EH (cell line): ENCODE measurements around the gene BCLAF3.

ENCODE experiments used
- DNase-seq: peaks from one replicate; pipeline ENCODE4 v3.0.0-alpha.2; 2015; ENCODE audit warnings: low read depth

BCLAF3 gene

DNA sequence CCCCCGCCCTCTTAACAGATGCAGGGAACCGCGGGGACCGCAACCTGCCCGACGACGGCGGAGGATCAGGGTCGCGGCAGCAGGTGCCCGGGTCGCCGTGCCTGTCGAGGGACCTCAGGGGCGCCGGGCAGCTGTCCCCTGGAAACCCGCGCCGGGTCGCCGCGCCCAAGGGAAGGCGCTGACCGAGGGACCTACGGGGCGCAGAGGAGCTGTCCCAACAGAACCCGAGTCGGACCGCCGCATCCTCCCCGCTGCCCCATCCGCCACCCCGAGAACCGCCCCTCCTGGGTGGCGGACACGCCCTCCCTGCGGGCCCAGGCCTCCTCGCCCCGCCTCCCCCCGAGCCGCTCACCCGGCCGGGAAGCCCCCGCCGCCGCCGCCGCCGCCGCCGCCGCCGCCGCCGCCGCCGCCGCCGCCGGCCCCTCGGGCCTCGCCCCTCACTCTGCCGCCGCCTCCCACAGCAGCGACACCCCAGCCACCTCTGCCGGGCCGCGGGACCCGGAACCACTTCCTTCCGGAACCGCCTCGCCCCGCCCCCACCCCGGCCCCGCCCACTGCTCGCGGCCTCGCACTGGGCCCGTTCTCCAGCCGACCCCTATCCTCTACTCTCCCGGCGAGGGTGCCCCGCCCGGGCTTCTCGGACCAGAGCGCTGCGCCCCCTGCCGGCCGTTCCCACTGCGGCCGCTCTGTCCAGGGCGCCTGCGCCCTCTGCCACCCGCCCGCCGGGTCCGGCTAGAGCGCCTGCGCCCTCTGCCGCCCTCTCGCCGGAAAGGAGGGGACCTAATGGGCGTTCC is at the start of gene BCLAF3:
BCLAF3 (minus strand) TSS at position 506 of the 794 bp plus-strand sequence. CDS start 20,797 bp downstream, outside the sequence.
- peak; percentile 87 for DNase-seq

DNA sequence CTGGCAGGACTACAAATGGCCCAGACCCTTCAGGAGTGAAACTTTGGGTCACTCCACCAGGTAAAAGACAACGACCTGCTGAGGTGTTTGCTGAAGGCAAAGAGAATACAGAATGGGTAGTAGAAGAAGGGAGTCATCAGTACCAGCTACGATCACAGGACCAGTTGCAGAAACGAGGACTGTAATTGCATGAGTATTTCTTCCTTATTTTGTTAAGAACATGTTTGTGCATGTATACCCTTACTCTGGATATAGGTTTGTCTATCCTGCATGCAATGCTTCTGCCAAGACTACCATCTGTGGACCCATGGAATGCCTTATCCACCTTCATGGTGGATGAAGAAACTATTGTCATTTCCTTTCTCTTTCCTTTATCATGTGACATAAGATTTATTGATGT is 48.1 kb upstream of the BCLAF3 start:
- DNase-seq: no peak

DNA sequence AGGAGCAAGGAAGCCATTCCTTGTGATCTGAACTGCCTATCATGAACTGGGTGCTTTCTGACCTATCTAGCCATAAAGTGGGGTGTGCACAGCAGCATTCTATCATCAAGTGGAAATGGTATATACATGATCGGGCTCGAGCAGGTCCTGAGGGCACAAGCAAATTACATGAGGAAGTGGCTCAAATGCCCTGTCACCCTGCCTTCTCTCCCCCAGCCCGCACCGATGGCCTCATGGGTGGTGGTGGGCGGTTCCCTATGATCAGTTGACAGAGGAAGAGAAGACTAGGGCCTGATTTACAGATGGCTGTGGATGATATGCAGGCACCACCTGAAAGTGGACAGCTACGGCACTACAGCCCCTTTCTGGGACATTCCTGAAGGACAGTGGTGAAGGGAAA is 46.3 kb upstream of the BCLAF3 start:
- no peak for DNase-seq

DNA sequence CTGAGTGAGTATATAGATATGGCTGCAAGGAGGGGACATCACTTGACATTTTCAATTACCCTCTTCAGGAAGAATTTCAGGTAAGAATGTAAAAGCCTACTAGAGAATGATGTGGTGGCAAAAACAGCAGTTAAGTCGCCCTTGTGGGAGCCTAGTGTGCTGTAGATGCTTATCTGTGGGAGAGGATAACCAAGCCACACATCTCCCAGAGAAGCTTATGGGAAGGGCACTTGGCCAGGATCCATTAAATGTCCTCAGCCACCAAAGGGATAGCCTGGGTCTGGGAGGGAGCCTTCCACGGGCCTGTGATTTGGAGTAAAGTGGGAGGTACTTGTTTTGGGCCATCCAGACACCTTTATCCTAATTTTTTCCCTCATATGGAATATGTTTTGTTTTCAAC is 41.3 kb upstream of the BCLAF3 start:
- peak; percentile 1 for DNase-seq

DNA sequence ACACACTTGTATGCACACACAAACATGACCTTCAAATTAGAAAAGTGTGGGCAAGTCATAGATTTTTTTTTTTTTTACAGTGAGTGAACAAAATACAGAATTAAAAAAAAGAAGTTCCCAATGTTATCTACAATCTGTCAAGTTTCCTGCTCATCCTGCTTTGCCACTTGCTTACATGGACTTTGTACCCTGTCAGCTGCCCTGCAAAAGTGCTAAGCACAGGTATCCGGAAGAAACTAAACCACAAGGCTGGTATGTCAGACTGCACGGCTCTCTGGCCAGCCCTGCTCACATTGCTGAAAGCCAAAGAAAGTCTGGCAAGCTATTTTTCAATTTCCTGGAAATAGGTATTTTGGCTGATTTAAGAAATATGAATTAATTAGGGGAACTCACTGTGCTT is 38.9 kb upstream of the BCLAF3 start:
- DNase-seq: no peak

DNA sequence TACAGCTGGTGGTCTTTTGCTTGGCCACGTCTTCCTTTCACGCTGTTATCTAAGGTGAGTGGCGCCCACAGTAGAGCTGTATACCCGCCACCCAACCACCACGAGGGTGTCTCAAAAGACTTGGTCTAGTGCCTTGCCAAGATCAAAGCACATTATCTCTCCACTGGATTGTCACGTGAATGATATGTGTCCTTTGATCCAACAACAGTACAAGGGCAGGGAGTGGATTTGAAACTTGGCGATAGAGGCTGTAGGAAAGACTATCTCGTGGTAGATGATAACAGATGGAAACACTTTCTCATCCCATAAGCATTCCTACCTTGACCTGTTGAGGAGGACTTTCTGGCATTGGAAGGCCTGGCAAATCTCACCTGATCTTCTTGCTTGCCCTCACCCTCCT is 37.7 kb upstream of the BCLAF3 start:
- no peak for DNase-seq

DNA sequence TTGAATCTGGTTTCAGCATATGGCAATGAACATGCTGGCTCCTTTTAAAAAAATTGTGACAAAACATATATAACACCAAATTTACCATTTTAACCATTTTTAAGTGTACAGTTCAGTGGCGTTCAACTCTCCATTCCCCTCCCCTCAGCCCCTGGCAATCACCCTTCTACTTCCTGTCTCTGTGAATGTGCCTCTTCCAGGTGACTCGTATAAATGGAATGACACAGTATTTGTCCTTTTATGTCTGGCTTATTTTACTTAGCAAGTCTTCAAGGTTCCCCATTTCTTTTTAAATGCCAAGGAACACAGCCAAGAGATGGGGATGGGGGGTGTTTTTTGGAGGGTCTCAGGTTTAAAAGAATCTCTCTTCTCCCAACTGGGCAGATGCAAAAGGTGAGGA is 35.4 kb upstream of the BCLAF3 start:
- peak; percentile 80 for DNase-seq

DNA sequence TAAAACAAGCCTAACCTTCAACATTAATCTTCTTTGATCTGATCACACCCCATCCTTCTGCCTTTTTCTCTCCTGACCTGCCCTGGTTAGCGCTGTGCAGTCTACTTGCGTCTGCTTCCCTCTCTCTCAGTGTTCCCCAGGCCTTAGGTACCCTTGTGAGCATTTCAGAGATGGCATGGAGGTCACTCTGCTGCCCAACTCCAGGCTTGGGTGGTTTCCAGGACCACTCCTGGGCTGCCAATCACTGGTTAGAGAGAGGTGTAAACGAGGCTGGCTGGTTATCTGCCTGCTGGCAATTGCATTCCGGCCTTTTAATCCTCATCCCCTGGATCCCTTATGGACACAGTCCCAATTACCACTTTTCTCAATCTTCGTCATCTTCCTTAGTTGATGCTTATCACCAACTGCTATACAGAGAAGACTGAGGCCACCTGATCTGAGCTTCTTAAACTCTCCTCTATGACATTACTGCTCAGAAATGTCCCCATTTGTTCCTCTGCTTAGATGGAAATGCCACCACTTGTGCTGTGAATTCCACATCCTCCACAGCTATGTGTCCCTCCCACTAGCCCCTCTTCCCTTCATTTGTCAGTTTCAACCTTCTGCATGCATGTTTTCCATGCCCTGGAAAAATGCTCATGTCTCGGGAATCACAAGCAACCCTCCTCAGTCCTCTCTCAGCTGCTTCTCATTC is 29.0 kb upstream of the BCLAF3 start:
- peak; percentile 2 for DNase-seq

DNA sequence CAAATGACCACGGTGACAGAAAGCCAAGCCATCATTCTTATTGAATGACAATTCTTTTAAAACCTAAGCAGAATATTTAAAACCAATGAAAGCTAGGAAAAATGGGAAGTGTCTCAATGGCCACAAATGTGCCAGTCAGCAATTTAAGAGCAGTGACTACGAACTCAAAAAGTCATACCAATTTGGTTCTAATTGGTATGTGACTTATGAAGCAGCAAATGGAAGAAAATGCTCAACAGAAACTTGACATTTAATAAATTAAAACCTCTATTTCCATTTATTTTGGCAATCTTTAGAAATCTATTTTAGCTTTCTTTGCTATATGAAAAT is 25.7 kb upstream of the BCLAF3 start:
- DNase-seq: no peak

DNA sequence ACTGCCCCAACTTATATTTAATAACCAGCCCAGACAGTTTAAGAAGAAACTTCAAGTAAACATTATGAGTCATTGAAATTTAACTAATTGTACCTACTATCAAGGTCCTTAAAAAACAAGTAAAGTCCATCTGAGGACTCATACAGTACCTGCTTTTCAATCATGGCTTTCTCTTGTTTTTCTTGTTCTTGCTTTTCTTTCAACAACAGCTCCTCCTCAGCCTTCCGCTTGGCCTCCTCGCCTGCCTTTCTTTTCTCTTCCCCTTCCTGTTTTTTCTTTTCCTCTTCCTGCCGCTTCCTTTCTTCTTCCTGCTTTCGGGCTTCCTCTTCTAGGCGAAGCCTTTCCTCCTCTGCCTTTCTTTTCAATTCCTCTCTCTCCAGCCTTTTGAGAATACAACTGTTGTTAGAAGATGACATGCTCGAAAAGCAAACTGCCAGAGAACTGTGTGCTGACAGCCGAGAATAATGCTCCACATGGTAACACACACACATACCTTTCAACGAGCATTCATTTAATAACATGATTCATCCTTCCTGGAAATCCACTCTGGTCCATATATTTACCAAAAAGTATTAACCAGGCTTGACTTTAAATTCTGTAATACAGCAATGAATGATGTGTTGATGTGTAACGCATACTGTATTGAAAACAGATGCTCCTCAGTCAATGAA is 25.2 kb upstream of the BCLAF3 start:
- DNase-seq: peak; percentile 4

DNA sequence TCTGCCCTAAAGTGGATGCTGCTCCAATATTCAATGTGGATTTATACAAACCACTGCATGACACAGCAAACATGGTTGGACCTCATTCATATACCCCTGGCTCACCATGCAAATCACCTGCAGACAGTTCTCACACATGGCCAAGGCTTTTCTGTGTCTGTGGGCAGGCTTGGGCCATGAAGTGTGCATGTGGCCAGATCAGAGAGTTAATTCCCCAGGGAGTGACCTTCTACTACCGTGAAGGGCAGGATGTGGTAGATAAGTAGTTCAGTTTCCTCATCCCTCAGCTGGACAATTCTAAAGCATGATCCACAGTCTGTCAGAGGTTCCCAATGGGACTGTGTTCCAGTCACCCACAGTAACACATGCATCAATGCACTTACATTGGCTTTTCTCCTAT is 24.6 kb upstream of the BCLAF3 start:
- no peak for DNase-seq

DNA sequence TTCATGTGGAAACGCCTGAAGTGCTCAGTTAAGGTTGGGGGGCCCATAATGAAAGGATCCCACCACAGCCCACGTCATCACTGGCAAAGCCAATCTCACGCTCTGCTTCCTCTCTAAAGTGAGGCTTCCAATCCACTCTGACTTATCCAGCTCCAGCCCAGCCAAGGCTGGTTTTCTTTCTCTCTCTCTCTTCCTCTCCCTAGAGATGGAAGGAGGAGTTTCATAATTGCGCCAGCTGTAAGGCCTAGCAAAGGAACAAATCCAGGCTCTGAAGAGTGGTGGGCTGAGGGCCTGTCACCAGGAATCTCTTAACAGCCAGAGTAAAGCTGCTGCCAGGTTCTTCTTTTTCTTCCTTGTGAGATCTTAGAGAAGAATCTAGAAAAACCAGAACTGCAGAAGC is 20.7 kb upstream of the BCLAF3 start:
- DNase-seq: no peak

DNA sequence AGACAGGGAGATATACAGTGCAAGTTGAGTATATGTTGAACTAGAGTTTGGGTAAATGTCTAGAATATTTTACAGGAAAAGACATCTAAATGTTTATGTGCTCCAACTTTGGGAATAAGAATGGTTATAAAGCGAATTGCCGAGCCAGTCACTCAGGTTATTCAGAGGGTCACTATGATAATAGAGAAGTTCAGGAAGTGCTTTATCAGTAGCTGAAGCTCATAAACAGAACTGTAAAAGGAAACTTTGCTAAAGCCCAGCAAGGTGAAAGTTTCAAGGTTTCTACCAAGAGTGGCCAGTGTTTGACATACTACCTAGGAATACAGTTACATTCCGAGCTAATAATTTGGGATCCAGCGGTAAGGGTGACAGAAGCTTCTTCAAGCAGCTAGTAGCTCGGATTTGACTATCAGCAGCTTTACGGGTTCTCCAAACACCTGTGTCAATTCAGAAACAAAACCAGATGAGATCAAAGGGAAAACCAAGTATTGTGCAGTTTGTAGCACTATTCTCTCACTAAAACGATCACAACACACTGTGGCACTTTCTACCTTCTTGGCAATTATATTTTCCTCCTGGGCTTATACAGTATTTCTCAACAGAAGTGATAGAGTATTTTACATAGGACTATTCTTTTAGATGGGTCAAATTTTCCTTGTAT is 17.2 kb upstream of the BCLAF3 start:
- DNase-seq: no peak

DNA sequence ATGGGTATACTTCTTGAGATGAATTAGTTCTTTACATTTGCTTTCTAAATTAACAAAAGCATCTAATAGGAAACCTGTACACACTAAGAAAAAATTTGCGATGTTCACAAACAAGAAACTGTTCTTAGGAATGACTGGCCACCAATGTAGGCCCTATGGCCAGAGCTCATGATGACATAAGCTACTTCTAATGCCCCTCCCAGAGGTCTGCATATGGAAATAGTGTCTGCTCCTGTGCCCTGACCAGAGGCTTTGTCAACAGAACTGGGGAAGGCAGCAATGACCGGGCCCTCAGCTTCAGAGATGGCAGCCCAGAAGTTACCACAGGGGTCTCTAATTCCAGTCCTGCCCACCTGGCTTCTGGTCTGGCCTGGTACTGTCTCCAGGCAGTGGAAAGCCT is 15.0 kb upstream of the BCLAF3 start:
- no peak for DNase-seq

DNA sequence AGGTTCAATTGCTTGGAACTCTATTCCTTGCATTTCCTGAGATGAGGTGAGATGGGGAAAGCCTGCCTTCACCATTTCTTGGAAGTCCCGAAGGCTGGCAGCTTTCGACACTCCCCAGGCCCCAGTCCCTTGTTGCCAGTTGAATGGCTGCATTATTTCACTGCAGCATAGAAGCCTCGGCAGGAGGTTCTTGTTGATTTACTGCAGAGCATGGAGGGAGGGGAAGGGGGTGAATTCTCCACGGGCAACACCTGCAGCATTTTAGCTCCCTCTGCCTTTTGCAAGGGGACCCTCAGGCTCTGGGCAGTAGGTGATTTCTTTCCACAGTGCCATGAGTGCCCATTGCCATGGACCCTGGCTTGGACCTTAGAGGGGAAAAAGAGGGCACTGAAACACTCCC is 10.7 kb upstream of the BCLAF3 start:
- no peak for DNase-seq

DNA sequence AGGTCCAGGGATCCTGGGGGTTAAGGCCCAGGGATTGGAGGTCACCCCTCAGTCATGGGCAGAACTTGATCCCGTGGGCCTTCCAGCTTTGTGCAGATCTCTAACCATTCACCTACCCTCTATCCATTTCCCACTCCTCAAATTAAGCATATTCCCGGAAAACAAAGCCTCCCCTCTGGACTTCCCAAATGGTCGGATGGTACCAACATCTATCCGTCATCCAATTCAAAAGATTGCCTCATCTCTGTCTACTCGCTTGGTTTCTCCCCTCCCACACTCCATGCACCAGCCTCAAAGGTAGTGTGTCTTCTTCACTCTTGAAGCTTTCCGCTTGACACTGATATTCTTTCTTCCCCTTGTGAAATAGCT is 473 bp upstream of the BCLAF3 start:
- DNase-seq: no peak

DNA sequence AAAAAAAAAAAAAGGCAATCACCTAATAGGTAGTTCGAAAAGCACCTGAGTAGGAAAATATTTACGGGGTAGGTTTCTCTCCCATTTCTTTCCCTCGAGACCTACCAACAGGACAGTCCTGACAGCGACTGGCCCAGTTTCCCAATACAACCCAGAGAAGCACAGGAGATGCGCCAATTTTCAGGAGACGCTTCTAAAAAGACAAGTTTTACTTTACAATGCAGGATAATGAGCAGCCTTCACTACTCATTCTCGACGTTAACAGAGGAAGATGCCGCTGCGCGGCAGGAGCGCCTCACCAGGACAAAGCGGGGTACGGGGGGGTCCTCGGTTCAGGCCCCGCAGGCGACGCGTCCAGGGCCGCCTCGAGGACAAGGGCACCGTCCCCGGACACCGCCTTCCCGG is 708 bp downstream of the BCLAF3 start:
- DNase-seq: peak; percentile 10

DNA sequence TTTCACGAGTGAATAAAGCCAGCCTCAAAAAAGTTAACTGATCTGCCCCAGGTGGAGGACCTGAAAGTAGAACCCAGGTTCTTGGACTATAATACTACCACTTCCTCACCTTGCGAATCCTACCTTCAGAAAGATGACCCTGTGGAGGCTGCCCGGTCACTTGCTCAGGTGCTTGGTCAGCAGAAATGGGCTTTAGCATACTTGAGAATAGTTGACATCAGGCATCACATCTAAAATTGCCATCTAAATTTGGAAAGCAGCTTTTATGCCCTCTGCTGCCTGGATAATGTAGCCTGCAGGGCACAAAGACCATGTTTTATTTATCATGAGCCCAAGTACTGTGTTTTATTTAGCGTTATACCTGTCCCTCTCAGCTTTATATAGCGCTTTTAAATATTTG is 3.0 kb downstream of the BCLAF3 start:
- no peak for DNase-seq

DNA sequence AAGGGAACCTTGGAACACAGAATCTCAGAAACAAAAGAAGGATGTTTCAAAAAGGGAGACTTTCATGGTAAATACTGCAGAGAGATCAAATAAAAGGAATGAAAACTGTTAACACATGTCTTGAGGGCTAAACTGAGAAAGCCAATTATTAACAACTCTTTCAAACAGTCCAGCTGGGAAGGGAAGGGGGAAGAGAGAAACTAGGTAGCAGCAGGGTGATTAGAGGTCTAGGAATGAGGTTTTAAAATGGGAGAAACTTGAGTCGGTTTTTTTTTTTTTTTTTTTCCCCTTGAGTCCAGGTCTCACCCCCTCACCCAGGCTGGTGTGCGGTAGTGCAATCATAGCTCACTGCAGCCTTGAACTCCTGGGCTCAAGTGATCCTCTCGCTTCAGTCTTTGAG is 4.3 kb downstream of the BCLAF3 start:
- peak; percentile 3 for DNase-seq

DNA sequence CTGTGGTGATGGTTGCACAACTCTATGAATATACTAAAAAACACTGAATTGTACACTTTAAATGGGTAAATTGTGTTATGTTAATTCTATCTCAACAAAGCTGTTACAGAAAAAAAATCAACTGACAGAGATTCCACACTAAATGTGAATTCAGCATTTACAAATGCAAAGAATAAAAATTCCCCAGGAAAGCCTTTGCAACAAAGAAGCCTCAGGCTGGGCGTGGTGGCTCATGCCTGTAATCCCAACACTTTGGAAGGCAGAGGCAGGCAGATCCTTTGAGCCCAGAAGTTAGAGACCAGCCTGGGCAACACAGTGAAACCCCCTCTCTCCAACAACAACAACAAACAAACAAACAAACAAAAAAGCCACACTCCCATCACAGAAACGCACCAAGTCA is 8.9 kb downstream of the BCLAF3 start:
- DNase-seq: no peak

DNA sequence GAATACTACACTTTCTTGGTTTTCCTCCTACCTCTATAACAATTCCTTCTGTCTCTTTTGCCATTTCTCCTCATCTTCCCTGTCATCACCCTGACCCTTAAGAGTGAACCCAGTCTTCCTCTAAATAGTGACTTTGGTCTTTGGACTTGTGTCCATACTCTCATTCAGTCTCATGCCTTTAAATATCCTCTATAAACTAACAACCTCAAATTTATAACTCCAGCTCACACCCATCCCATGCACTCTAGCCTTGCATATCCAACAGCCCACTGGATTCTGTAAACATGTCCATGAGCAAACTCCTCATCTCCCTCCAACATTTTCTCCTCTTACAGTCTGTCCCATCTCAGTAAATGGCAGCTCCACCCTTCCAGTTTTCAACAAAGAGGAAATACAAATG is 15.0 kb downstream of the BCLAF3 start:
- DNase-seq: no peak

DNA sequence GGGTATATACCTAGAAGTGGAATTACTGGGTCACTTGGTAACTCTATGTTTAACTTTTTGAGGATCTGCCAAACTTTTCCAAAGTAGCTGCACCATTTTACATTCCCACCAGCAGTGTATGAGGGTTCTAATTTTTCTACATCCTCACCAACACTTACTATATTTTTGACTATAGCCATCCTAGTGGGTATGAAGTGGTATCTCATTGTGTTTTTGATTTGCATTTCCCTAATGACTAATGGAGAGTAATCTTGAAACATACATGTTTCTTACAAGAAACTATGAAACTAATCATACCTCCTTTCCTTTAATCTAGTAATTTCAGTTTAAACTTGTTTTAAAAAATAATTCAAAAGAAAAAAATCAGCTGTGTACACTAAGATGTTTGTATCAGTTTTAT is 17.9 kb downstream of the BCLAF3 start:
- DNase-seq: no peak

DNA sequence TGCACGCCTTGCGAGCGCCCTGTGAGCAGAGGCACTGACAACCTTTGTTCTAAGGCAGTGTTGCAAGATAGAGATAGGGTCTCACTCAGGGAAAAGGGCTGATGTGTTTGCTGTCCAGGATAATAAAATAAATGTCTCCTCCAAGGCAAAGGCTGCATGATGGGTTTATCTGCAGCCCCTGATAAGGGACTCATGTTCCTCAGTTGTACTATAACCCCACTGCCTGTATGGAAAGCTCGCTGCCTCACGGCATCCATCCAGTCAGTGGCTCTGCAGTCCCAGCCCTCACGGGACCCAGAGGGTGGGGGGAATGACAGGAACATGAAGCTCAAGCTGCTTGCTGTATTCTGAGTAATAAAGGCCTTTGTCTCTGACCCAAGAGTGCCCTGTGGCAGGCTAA is 22.6 kb downstream of the BCLAF3 start:
- DNase-seq: no peak
